GM19193 (cell line): ENCODE data around the gene PLPP4.

Source experiments
- POLR2A ChIP-seq: IDR thresholded peaks from 4 replicates; pipeline ENCODE4 v1.6.1; 2011; ENCODE audit not compliant: insufficient read depth, insufficient read length; ENCODE audit errors: extremely low read depth

The PLPP4 gene

GRCh38 chr10:120583424-120584108 lies 126.5 kb downstream of the PLPP4 start:
- no peak for TF ChIP-seq POLR2A

- TF ChIP-seq POLR2A, result no peak
Observed at GRCh38 chr10:120584786-120585185, 127.8 kb downstream of the PLPP4 start.

- TF ChIP-seq POLR2A, result no peak
Observed at GRCh38 chr10:120586471-120586872, 129.4 kb downstream of the PLPP4 start.

- no peak for TF ChIP-seq POLR2A
Observed at GRCh38 chr10:120587061-120587460, 130.0 kb downstream of the PLPP4 start.

GRCh38 chr10:120588311-120588710 lies 131.3 kb downstream of the PLPP4 start:
- no peak for TF ChIP-seq POLR2A

- TF ChIP-seq POLR2A, result no peak
Observed at GRCh38 chr10:120593693-120594092, 136.7 kb downstream of the PLPP4 start.

GRCh38 chr10:120597902-120598301 lies 140.9 kb downstream of the PLPP4 start:
- TF ChIP-seq POLR2A, result no peak

GRCh38 chr10:120598386-120598785 lies 141.4 kb downstream of the PLPP4 start:
- no peak for TF ChIP-seq POLR2A

GRCh38 chr10:120599200-120599724 lies 142.2 kb downstream of the PLPP4 start:
- no peak for TF ChIP-seq POLR2A

GRCh38 chr10:120600871-120601649 lies 144.0 kb downstream of the PLPP4 start:
- no peak for TF ChIP-seq POLR2A

- TF ChIP-seq POLR2A, result no peak
Observed at GRCh38 chr10:120601999-120602398, 145.0 kb downstream of the PLPP4 start.

- no peak for TF ChIP-seq POLR2A
Observed at GRCh38 chr10:120605410-120605809, 148.4 kb downstream of the PLPP4 start.

- no peak for TF ChIP-seq POLR2A
Observed at GRCh38 chr10:120606051-120606764, 149.2 kb downstream of the PLPP4 start.

- no peak for TF ChIP-seq POLR2A
Observed at GRCh38 chr10:120607016-120607709, 150.1 kb downstream of the PLPP4 start.

GRCh38 chr10:120607710-120608703 lies 151.0 kb downstream of the PLPP4 start:
- TF ChIP-seq POLR2A, result no peak
